Mesendoderm (in vitro differentiated cells): ENCODE measurements around the gene SLIT3.

Source experiments
- DNase-seq: peaks from one replicate; pipeline ENCODE4 v3.0.0; 2013
- H2AK5ac ChIP-seq: 2 replicates; pipeline ENCODE4 v1.6.1; 2013; ENCODE audit warnings: low read length, inconsistent platforms
- H2BK120ac ChIP-seq: 2 replicates; pipeline ENCODE4 v1.6.1; 2013; ENCODE audit warnings: low read depth, mild to moderate bottlenecking, low read length, moderate library complexity, mixed read lengths
- H2BK15ac ChIP-seq: replicated peaks from 2 replicates; pipeline ENCODE4 v1.6.1; 2013; ENCODE audit warnings: low read depth, mild to moderate bottlenecking, moderate library complexity
- H2BK5ac ChIP-seq: 2 replicates; pipeline ENCODE4 v1.6.1; 2013; ENCODE audit warnings: low read length, inconsistent platforms
- H3K18ac ChIP-seq: 2 replicates; pipeline ENCODE4 v1.6.1; 2013; ENCODE audit warnings: mild to moderate bottlenecking, low read length, mixed read lengths
- H3K23ac ChIP-seq: one replicate; pipeline ENCODE4 v1.6.1; 2013; ENCODE audit warnings: low read length
- H3K27ac ChIP-seq: 2 replicates; pipeline ENCODE4 v1.5.1; 2013; ENCODE audit warnings: low read depth, mild to moderate bottlenecking, inconsistent platforms, low read length, moderate library complexity
- H3K27me3 ChIP-seq: 2 replicates; pipeline ENCODE4 v1.6.1; 2013; ENCODE audit warnings: low read length, control low read depth, mild to moderate bottlenecking, inconsistent platforms; ENCODE audit not compliant: insufficient read depth, poor library complexity
- H3K36me3 ChIP-seq: 2 replicates; pipeline ENCODE4 v1.6.1; 2013; ENCODE audit warnings: low read length, inconsistent platforms; ENCODE audit not compliant: control insufficient read depth, insufficient read depth
- H3K4ac ChIP-seq: one replicate; pipeline ENCODE4 v1.6.1; 2013; ENCODE audit warnings: low read depth, mild to moderate bottlenecking, low read length, moderate library complexity
- H3K4me1 ChIP-seq: 2 replicates; pipeline ENCODE4 v1.6.1; 2013; ENCODE audit warnings: low read depth, low read length, inconsistent platforms; ENCODE audit not compliant: control insufficient read depth
- H3K4me2 ChIP-seq: 2 replicates; pipeline ENCODE4 v1.6.1; 2013; ENCODE audit warnings: low read length
- H3K4me3 ChIP-seq: 2 replicates; pipeline ENCODE4 v1.5.1; 2013; ENCODE audit warnings: mild to moderate bottlenecking, low read length
- H3K56ac ChIP-seq: one replicate; pipeline ENCODE4 v1.6.1; 2013; ENCODE audit warnings: low read length
- H3K79me1 ChIP-seq: 2 replicates; pipeline ENCODE4 v1.6.1; 2013; ENCODE audit warnings: low read length, inconsistent platforms
- H3K79me2 ChIP-seq: 2 replicates; pipeline ENCODE4 v1.6.1; 2013; ENCODE audit warnings: mild to moderate bottlenecking, low read length; ENCODE audit not compliant: control insufficient read depth, insufficient read depth
- H3K9ac ChIP-seq: 2 replicates; pipeline ENCODE4 v1.6.1; 2013; ENCODE audit warnings: low read length, inconsistent platforms
- H4K5ac ChIP-seq: one replicate; pipeline ENCODE4 v1.6.1; 2013; ENCODE audit warnings: low read length
- H4K8ac ChIP-seq: one replicate; pipeline ENCODE4 v1.6.1; 2013; ENCODE audit warnings: low read depth, mild to moderate bottlenecking, control low read depth, low read length, moderate library complexity
- WGBS: extraction: QIAGEN DNeasy Blood & Tissue Kit; methylation state at CpG from one replicate; pipeline ENCODE4 v1.1.7; 2013; ENCODE audit warnings: low lambda C conversion rate, missing lambda C conversion rate; ENCODE audit not compliant: insufficient coverage; ENCODE audit errors: extremely low coverage; 5-methylcytosine and 5-hydroxymethylcytosine counted together

The SLIT3 gene

DNA sequence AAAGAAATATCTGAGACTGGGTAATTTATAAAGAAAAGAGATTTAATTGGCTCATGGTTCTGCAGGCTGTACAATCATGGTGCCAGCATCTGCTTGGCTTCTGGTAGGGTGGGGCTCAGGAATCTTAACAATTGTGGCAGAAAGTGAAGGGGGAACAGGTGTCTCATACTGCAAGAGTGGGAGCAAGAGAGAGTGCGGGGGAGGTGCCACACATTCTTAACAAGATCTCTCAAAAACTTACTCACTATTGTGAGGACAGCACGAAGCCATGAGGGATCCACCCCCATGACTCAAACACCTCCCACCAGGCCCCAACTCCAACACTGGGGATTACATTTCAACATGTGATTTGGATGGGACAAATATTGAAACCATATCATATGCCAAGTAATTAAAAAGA, 651.6 kb downstream of the SLIT3 start:
- Histone ChIP-seq H3K4ac (no peak overlapping the region), H4K5ac (no peak overlapping the region), H3K27ac (no peak overlapping the region), H2BK120ac (no peak overlapping the region), H3K18ac (no peak overlapping the region), H3K23ac (no peak overlapping the region), H3K56ac (no peak overlapping the region), H2BK5ac (no peak overlapping the region), H3K9ac (no peak overlapping the region), H4K8ac (no peak overlapping the region), H3K4me2 (no peak overlapping the region), H3K36me3 (no peaks in the 10 kb centered on the region), H3K27me3 (no peaks in the 10 kb centered on the region), H3K4me3 (no peak overlapping the region), H3K4me1 (no peaks in the 10 kb centered on the region), H3K79me2 (no peaks in the 10 kb centered on the region), H2AK5ac (no peak overlapping the region), H2BK15ac (no peak overlapping the region), H3K79me1 (no peaks in the 10 kb centered on the region)
- DNase-seq = no peak
- no CpG with 5 or more reads among the region's 2 CpGs for WGBS

DNA sequence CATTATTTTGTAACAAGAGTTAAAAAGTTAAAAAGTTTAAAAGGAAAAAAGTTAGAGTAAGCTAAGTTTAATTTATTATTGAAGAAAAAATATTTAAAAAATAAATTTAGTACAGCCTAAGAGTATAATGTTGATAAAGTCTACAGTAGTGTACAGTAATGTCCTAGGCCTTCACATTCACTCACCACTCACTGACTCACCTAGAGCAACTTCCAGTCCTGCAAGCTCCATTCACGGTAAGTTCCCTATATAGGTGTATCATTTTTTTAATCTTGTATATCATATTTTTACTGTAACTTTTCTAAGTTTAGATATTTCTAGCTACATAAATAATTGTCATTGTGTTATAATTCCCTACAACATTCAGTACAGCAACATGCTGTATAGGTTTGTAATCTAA, 652.4 kb downstream of the SLIT3 start:
- Histone ChIP-seq H2BK5ac (no peak overlapping the region), H4K8ac (no peak overlapping the region), H3K23ac (no peak overlapping the region), H3K4me3 (no peak overlapping the region), H3K79me1 (no peaks in the 10 kb centered on the region), H3K9ac (no peak overlapping the region), H3K56ac (no peak overlapping the region), H3K4me2 (no peak overlapping the region), H2BK120ac (no peak overlapping the region), H3K18ac (no peak overlapping the region), H3K36me3 (no peaks in the 10 kb centered on the region), H3K4ac (no peak overlapping the region), H3K27ac (no peak overlapping the region), H3K4me1 (no peaks in the 10 kb centered on the region), H2BK15ac (no peak overlapping the region), H3K79me2 (no peaks in the 10 kb centered on the region), H3K27me3 (no peaks in the 10 kb centered on the region), H4K5ac (no peak overlapping the region), H2AK5ac (no peak overlapping the region)
- no CpG with 5 or more reads among the region's 1 CpG for WGBS
- no peak for DNase-seq

DNA sequence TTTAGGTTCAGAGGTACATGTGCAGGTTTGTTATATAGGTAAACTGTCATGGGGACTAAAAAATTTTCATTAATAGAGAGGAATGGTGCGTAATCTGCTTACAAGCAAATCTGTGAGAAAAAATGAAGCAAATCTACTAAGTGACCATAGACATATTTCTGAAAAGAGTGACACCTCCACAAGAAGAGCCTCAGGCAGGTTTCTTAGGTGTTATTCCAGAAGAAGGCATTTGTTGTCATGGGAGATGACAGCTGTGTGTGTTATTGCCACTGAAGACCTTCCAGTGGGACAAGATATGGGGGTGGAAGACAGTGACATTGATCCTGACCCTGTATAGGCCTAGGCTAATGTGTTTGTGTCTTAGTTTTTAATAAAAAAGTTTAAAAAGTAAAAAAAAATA, 652.9 kb downstream of the SLIT3 start:
- H3K79me2 ChIP-seq = no peaks in the 10 kb centered on the region
- no peak overlapping the region for H3K23ac ChIP-seq
- no peak overlapping the region for H3K4me3 ChIP-seq
- no peaks in the 10 kb centered on the region for H3K36me3 ChIP-seq
- no peak overlapping the region for H2AK5ac ChIP-seq
- no peak overlapping the region for H3K27ac ChIP-seq
- H3K18ac ChIP-seq = no peak overlapping the region
- H2BK120ac ChIP-seq = no peak overlapping the region
- no peak overlapping the region for H3K56ac ChIP-seq
- H2BK5ac ChIP-seq = no peak overlapping the region
- no peak for DNase-seq
- no peaks in the 10 kb centered on the region for H3K79me1 ChIP-seq
- no peak overlapping the region for H3K4ac ChIP-seq
- no peaks in the 10 kb centered on the region for H3K4me1 ChIP-seq
- no peak overlapping the region for H4K8ac ChIP-seq
- no peak overlapping the region for H4K5ac ChIP-seq
- no peak overlapping the region for H2BK15ac ChIP-seq
- H3K27me3 ChIP-seq = no peaks in the 10 kb centered on the region
- H3K9ac ChIP-seq = no peak overlapping the region
- WGBS = no CpG with 5 or more reads among the region's 1 CpG
- H3K4me2 ChIP-seq = no peak overlapping the region

DNA sequence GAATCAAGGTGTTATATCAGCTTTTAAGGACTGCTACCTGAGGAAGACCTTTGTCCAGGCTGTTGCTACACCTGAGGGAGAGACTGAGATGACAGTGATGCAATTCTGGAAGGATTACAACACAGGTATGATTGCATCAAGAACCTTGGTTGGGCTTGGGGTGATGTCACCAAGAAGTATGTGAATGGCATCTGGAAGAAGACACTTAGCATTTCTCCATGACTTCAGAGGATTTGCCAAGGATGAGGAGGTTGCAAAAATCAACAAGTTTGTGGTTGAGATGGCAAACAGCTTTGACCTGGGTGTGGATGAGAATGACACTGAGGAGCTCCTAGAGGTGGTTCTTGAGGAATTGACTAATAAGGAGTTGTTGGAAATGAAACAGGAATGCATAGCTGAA, 653.9 kb downstream of the SLIT3 start:
- H3K56ac ChIP-seq = no peak overlapping the region
- H3K9ac ChIP-seq = no peak overlapping the region
- H3K23ac ChIP-seq = no peak overlapping the region
- no peak overlapping the region for H3K4ac ChIP-seq
- no peaks in the 10 kb centered on the region for H3K79me1 ChIP-seq
- no peak overlapping the region for H3K18ac ChIP-seq
- no peak overlapping the region for H3K4me2 ChIP-seq
- no peak overlapping the region for H2BK120ac ChIP-seq
- H3K4me1 ChIP-seq = no peaks in the 10 kb centered on the region
- no peak overlapping the region for H2BK15ac ChIP-seq
- H3K27ac ChIP-seq = no peak overlapping the region
- H3K79me2 ChIP-seq = no peaks in the 10 kb centered on the region
- no peak overlapping the region for H3K4me3 ChIP-seq
- H4K8ac ChIP-seq = no peak overlapping the region
- H2AK5ac ChIP-seq = no peak overlapping the region
- DNase-seq = peak; percentile 80
- H3K36me3 ChIP-seq = no peaks in the 10 kb centered on the region
- no peaks in the 10 kb centered on the region for H3K27me3 ChIP-seq
- H2BK5ac ChIP-seq = no peak overlapping the region
- H4K5ac ChIP-seq = no peak overlapping the region

DNA sequence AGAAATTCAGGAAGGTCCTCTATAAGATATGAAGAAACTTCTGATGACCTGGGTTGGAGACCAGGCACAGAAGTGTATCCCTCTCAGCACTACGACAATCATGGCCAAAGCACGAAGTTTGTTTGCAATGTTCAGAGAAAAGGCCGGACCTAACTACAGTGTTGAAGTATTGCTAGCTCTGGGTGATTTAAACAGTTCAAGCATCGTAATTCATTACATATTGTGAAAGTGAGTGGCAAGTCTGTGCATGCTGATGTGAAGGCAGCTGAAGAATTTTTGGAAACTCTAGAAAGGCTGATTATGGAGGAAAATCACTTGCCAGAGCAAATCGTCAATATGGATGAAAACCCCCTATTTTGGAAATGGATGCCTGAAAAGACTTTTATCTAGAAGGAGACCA, 654.6 kb downstream of the SLIT3 start:
- WGBS = no CpG with 5 or more reads among the region's 5 CpGs
- no peak overlapping the region for H3K56ac ChIP-seq
- no peak overlapping the region for H2BK5ac ChIP-seq
- DNase-seq = no peak
- no peak overlapping the region for H3K9ac ChIP-seq
- H3K79me2 ChIP-seq = no peaks in the 10 kb centered on the region
- H3K4ac ChIP-seq = no peak overlapping the region
- H4K5ac ChIP-seq = no peak overlapping the region
- H3K27ac ChIP-seq = no peak overlapping the region
- H2BK120ac ChIP-seq = no peak overlapping the region
- no peak overlapping the region for H3K4me2 ChIP-seq
- no peaks in the 10 kb centered on the region for H3K4me1 ChIP-seq
- no peak overlapping the region for H2BK15ac ChIP-seq
- no peak overlapping the region for H3K4me3 ChIP-seq
- no peaks in the 10 kb centered on the region for H3K27me3 ChIP-seq
- H3K18ac ChIP-seq = no peak overlapping the region
- no peaks in the 10 kb centered on the region for H3K36me3 ChIP-seq
- H3K23ac ChIP-seq = no peak overlapping the region
- no peak overlapping the region for H4K8ac ChIP-seq
- H3K79me1 ChIP-seq = no peaks in the 10 kb centered on the region
- H2AK5ac ChIP-seq = no peak overlapping the region

DNA sequence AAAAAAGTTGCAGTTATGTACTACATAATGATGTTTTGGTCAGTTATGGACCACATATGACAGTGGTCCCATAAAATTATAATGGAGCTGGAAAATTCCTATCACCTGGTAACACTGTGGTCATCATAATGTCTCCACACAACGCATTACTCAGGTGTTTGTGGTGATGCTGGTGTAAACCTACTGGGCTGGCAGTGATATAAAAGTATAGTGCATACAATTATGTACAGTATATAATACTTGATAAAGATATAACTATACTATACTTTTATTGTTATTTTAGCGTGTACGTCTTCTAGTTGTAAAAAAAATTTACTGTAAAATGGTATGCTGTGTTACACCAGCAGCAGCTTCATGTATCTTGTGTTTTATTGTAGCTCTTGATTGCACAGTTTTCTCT, 655.7 kb downstream of the SLIT3 start:
- no peak overlapping the region for H2BK120ac ChIP-seq
- no peak overlapping the region for H3K4ac ChIP-seq
- H3K9ac ChIP-seq = no peak overlapping the region
- DNase-seq = no peak
- no peak overlapping the region for H2BK5ac ChIP-seq
- H3K23ac ChIP-seq = no peak overlapping the region
- no peak overlapping the region for H3K56ac ChIP-seq
- H3K79me1 ChIP-seq = no peaks in the 10 kb centered on the region
- no peak overlapping the region for H4K8ac ChIP-seq
- H3K4me1 ChIP-seq = no peaks in the 10 kb centered on the region
- whole genome bisulfite sequencing = no CpG with 5 or more reads among the region's 3 CpGs
- no peak overlapping the region for H3K18ac ChIP-seq
- H3K27ac ChIP-seq = no peak overlapping the region
- H2BK15ac ChIP-seq = no peak overlapping the region
- H3K27me3 ChIP-seq = no peaks in the 10 kb centered on the region
- no peak overlapping the region for H4K5ac ChIP-seq
- no peak overlapping the region for H2AK5ac ChIP-seq
- no peaks in the 10 kb centered on the region for H3K36me3 ChIP-seq
- H3K79me2 ChIP-seq = no peaks in the 10 kb centered on the region
- no peak overlapping the region for H3K4me3 ChIP-seq
- H3K4me2 ChIP-seq = no peak overlapping the region
